Activated CD8-positive, alpha-beta T cell treated with anti-CD3 and anti-CD28 coated beads for 36 hours (primary cell): ENCODE data around the gene SEC14L3. TPM values are rescaled to one million over a fixed set of nuclear protein-coding genes. Genes with fewer than 3 reads are reported as not detected.

Experiments
- ATAC-seq: fragments of 200-7000 bp; cut with Tn5 transposase; one replicate; pipeline ENCODE4 v1.10.0; 2021; ENCODE audit warnings: mild to moderate bottlenecking, moderate library complexity
- CTCF ChIA-PET: fragments of 350-600 bp; sonication (Branson Sonifier 250); formaldehyde crosslinking; loops from one replicate; lab custom pipeline; 2021; ENCODE audit warnings: antibody characterized with exemption; lab: Charles Lee
- POLR2A ChIA-PET: fragments of 350-600 bp; sonication (Branson Sonifier 250); formaldehyde crosslinking; loops from one replicate; lab custom pipeline; 2021; ENCODE audit warnings: antibody characterized with exemption; lab: Charles Lee
- DNase-seq: peaks from one replicate; pipeline ENCODE4 v3.0.0-alpha.2; 2020
- H3K27ac Mint-ChIP-seq: one replicate; pipeline ENCODE4 v1.8.0; 2021; ENCODE audit warnings: mild to moderate bottlenecking, mixed read lengths
- H3K27me3 Mint-ChIP-seq: one replicate; pipeline ENCODE4 v1.8.0; 2021; ENCODE audit warnings: mixed read lengths
- H3K36me3 Mint-ChIP-seq: one replicate; pipeline ENCODE4 v1.8.0; 2021; ENCODE audit warnings: low read depth, mixed read lengths
- H3K4me1 Mint-ChIP-seq: one replicate; pipeline ENCODE4 v1.8.0; 2021; ENCODE audit warnings: low read depth, mixed read lengths
- H3K4me3 Mint-ChIP-seq: one replicate; pipeline ENCODE4 v1.8.0; 2021; ENCODE audit warnings: mild to moderate bottlenecking, moderate library complexity, mixed read lengths
- H3K9me3 Mint-ChIP-seq: one replicate; pipeline ENCODE4 v1.8.0; 2021; ENCODE audit warnings: mixed read lengths
- intact Hi-C: fragments of 100-400 bp; cut with micrococcal nuclease; formaldehyde crosslinking; loops from one replicate; pipeline ENCODE4 v1.10.0; 2022
- total RNA-seq, 2 experiments: library from RNA; stranded (reverse); gene quantifications; one replicate each; pipeline ENCODE4 v1.2.3, GENCODE V29; 2021
- TF ChIP-seq, protein P1 (sequence below): fragments of 200-600 bp; IDR thresholded peaks from one replicate; pipeline ENCODE4 v1.8.0; 2022; ENCODE audit warnings: antibody characterized with exemption, mild to moderate bottlenecking

Gene SEC14L3
- total RNA-seq, 2 experiments from 2014 or later: not detected

DNA sequence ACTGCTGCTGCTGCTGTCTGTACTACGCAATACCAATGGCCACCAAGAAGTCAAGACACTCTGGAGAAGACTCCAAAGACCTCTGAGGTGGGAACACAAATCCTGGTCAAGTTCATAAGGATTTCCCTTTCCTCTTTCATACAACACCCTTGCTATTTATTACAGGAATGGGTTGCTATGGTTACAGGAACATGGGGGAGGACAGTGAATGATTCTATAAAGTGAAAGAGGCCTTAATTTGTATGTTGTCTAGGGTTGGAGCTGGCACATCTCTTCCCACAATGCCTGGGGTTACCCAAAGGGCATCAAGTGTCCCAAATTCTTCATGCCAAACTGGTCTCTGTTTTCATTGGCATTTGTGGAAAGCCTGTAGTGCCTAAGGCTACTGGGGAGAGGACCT lies 11.4 kb upstream of the SEC14L3 start:
- CTCF ChIA-PET: interaction anchor here (1.0 to 4.8 kb wide), 5 partner anchors 9 to 195 kb away, joined by 3 to 59 read pairs (median 21); partner anchors contain the start of gene CASTOR1
- H3K36me3 Mint-ChIP-seq: no peaks in the 10 kb centered on the region
- no peak overlapping the region for H3K27ac Mint-ChIP-seq
- no peaks in the 10 kb centered on the region for H3K9me3 Mint-ChIP-seq
- TF ChIP-seq, protein P1, sequence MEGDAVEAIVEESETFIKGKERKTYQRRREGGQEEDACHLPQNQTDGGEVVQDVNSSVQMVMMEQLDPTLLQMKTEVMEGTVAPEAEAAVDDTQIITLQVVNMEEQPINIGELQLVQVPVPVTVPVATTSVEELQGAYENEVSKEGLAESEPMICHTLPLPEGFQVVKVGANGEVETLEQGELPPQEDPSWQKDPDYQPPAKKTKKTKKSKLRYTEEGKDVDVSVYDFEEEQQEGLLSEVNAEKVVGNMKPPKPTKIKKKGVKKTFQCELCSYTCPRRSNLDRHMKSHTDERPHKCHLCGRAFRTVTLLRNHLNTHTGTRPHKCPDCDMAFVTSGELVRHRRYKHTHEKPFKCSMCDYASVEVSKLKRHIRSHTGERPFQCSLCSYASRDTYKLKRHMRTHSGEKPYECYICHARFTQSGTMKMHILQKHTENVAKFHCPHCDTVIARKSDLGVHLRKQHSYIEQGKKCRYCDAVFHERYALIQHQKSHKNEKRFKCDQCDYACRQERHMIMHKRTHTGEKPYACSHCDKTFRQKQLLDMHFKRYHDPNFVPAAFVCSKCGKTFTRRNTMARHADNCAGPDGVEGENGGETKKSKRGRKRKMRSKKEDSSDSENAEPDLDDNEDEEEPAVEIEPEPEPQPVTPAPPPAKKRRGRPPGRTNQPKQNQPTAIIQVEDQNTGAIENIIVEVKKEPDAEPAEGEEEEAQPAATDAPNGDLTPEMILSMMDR: no peak
- H3K4me1 Mint-ChIP-seq: no peaks in the 10 kb centered on the region
- intact Hi-C loops: no loop called here
- ATAC-seq (no peak), DNase-seq (no peak)
- POLR2A ChIA-PET: interaction anchor here (1.0 to 1.2 kb wide), 2 partner anchors 87 to 102 kb away, joined by 3 read pairs; partner anchors contain the start of gene SEC14L2
- no peak overlapping the region for H3K4me3 Mint-ChIP-seq
- H3K27me3 Mint-ChIP-seq: peaks cover 3% of the 10 kb centered on the region

DNA sequence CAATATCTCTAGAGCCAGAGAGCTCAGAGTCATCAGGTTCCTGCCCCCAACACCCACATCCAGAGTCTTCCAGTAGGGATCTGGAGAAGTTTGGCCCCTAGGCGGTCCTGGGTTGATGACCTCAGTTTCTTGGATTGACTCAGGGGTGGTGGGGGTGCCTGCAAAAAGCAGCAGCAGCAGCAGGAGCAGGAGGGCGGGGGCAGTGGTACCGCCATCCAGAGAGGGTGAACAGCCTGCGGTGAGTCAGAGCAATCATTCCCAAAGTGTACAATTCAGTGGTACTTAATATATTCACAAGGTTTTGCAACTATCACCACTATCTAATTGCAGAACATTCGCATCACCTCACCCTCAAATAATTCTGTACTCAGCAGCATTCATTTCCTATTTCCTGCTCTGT lies 9.9 kb upstream of the SEC14L3 start:
- no peak for ATAC-seq
- H3K4me3 Mint-ChIP-seq: no peak overlapping the region
- no peaks in the 10 kb centered on the region for H3K4me1 Mint-ChIP-seq
- no peaks in the 10 kb centered on the region for H3K36me3 Mint-ChIP-seq
- H3K27me3 Mint-ChIP-seq: peaks cover 3% of the 10 kb centered on the region
- DNase-seq: no peak
- H3K27ac Mint-ChIP-seq: no peak overlapping the region
- CTCF ChIA-PET: no interaction called here
- H3K9me3 Mint-ChIP-seq: no peaks in the 10 kb centered on the region
- TF ChIP-seq, protein P1: no peak
- POLR2A ChIA-PET: no interaction called here
- intact Hi-C loops: no loop called here

- intact Hi-C loops: loop anchor here (5.0 kb wide), 1 partner anchor 38 kb away; no protein-coding TSS in a partner anchor
- Mint-ChIP-seq H3K9me3 (no peaks in the 10 kb centered on the region), H3K4me1 (no peaks in the 10 kb centered on the region), H3K4me3 (no peak overlapping the region), H3K36me3 (no peaks in the 10 kb centered on the region), H3K27me3 (peaks cover 3% of the 10 kb centered on the region), H3K27ac (no peak overlapping the region)
- POLR2A ChIA-PET: no interaction called here
- DNase-seq (no peak), ATAC-seq (no peak)
- CTCF ChIA-PET: interaction anchor here (1.2 to 1.3 kb wide), 2 partner anchors 36 to 192 kb away, joined by 3 to 4 read pairs; no protein-coding TSS in a partner anchor
- TF ChIP-seq, protein P1: no peak
These were observed 8.2 kb upstream of the SEC14L3 start for GRCh38 chr22:30479981-30480380.

DNA sequence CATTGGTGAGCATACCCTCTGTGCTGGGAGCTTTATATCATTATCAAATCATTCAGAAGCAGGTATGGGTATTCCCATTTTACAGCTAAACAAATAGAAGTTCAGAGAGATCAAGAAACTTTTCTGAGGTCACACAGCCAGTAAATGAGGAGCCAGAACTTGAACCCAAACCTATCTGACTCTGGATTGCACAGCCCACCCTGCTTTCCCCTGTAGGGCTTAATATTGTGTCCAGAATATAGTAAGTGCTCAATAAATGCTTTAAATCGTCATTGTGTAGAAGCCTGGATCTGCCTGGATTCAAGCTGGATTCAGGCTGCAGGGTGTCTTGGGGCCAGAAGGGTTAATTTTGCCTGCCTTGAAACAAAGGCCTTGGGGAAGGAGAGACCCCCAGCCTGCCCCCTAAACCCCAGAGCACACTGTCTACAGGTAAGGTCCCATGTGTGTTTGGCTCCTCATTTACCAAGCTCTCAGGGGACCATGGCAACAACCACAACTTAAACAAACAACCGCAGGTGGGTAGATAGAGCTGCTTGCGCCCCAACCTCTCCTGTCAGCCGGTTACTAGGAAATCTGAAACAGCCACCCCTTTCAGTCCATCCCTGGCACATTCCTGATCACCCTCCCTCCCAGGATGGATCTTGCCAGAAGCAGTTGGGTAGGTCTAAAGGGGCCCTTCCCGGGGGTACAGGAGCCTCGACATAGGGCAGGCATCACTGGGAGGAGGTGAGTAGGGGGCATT lies 3.0 kb upstream of the SEC14L3 start:
- H3K36me3 Mint-ChIP-seq: no peaks in the 10 kb centered on the region
- no peak overlapping the region for H3K27ac Mint-ChIP-seq
- H3K4me3 Mint-ChIP-seq: no peak overlapping the region
- CTCF ChIA-PET: interaction anchor here (1.2 to 2.3 kb wide), 4 partner anchors 8 to 83 kb away, joined by 3 to 11 read pairs (median 6); no protein-coding TSS in a partner anchor
- peaks cover 6% of the 10 kb centered on the region for H3K27me3 Mint-ChIP-seq
- TF ChIP-seq, protein P1: no peak
- DNase-seq (peak; percentile 37), ATAC-seq (no peak)
- POLR2A ChIA-PET: interaction anchor here (1.3 to 1.4 kb wide), 2 partner anchors 11 to 78 kb away, joined by 3 read pairs; partner anchors contain the start of gene SEC14L2
- H3K4me1 Mint-ChIP-seq: no peaks in the 10 kb centered on the region
- H3K9me3 Mint-ChIP-seq: no peaks in the 10 kb centered on the region
- intact Hi-C loops: loop anchor here (5.0 kb wide), 1 partner anchor 33 kb away; no protein-coding TSS in a partner anchor

DNA sequence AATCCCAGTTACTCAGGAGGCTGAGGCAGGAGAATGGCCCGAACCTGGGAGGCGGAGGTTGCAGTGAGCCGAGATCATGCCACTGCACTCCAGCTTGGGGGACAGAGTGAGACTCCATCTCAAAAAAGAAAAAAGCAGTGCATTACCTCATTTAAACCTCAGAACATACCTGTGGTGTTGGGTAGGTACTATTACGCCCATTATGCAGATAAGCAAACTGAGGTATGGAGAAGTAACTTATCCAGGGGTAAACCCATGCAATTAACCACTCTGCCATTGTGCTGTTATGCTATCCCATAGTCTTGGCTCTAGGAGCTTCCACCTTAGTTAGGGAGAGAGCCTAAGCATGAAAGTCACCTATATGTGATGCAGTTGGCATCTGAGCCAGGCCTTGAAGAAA lies 2.3 kb upstream of the SEC14L3 start:
- peaks cover 6% of the 10 kb centered on the region for H3K27me3 Mint-ChIP-seq
- POLR2A ChIA-PET: interaction anchor here (1.3 kb wide), 1 partner anchor 77 kb away, joined by 3 read pairs; the partner anchor contains the start of gene SEC14L2
- H3K4me1 Mint-ChIP-seq: no peaks in the 10 kb centered on the region
- ATAC-seq (no peak), DNase-seq (no peak)
- no peaks in the 10 kb centered on the region for H3K9me3 Mint-ChIP-seq
- intact Hi-C loops: no loop called here
- H3K36me3 Mint-ChIP-seq: no peaks in the 10 kb centered on the region
- CTCF ChIA-PET: interaction anchor here (1.2 to 2.3 kb wide), 3 partner anchors 9 to 29 kb away, joined by 4 to 11 read pairs (median 8); no protein-coding TSS in a partner anchor
- no peak overlapping the region for H3K27ac Mint-ChIP-seq
- TF ChIP-seq, protein P1: no peak
- no peak overlapping the region for H3K4me3 Mint-ChIP-seq
